Left lung (tissue), 10 donors: ENCODE data around the gene AP1M1. TPM values are rescaled to one million over a fixed set of nuclear protein-coding genes. Genes with fewer than 3 reads are reported as not detected.
A peak's percentile ranks its signal among the peaks of the same experiment; 100 is the strongest.

Source experiments
- ATAC-seq: fragments of 200-7000 bp; cut with Tn5 transposase; one replicate; pipeline ENCODE4 v1.9.1; 2020; ENCODE audit warnings: moderate library complexity
- DNase-seq, 4 donors: peaks; one replicate each; pipeline ENCODE4 v3.0.0-alpha.2; 2013 to 2020
- H3K27ac ChIP-seq, 2 donors: fragments of 200-600 bp; sonication (generic) in 1 of 2; one replicate each; pipeline versions ENCODE4 v1.5.0 to v1.8.0; 2020 to 2021
- H3K27me3 ChIP-seq, 2 donors: fragments of 200-600 bp; sonication (generic) in 1 of 2; one replicate each; pipeline versions ENCODE4 v1.5.0 to v1.8.0; 2020 to 2021
- H3K36me3 ChIP-seq, 2 donors: fragments of 200-600 bp; sonication (generic) in 1 of 2; one replicate each; pipeline versions ENCODE4 v1.5.0 to v1.8.0; 2020 to 2021
- H3K4me1 ChIP-seq, 2 donors: fragments of 200-600 bp; one replicate each; pipeline ENCODE4 v1.8.0; 2021
- H3K4me3 ChIP-seq, 2 donors: fragments of 200-600 bp; sonication (generic) in 1 of 2; one replicate each; pipeline versions ENCODE4 v1.5.0 to v1.8.0; 2020 to 2021; ENCODE audit warnings: mild to moderate bottlenecking in 1 of 2
- H3K9me3 ChIP-seq, 2 donors: fragments of 200-600 bp; sonication (generic) in 1 of 2; one replicate each; pipeline versions ENCODE4 v1.5.0 to v1.8.0; 2020 to 2021
- intact Hi-C, 2 donors: fragments of 100-400 bp; cut with DNase I; formaldehyde crosslinking; loops; one replicate each; pipeline versions ENCODE4 v1.11.2 to v1.14.2; 2022
- polyA plus RNA-seq, 6 donors: library from polyadenylated mRNA; unstranded; fragments of 120-200 nt; gene quantifications; one replicate each; pipeline ENCODE4 v1.2.1, GENCODE V29; 2013; ENCODE audit not compliant: insufficient read length in 6 of 6
- total RNA-seq, 2 donors: library from RNA; stranded (reverse); fragmentation: NEBNext Ultra II Directional; extraction: Animal tissue kit (Norgen Biotek cat#: 25700); gene quantifications; one replicate each; pipeline ENCODE4 v1.2.1, GENCODE V29; 2021
- TF ChIP-seq, protein P1 (sequence below), 2 donors: fragments of 200-600 bp; sonication (generic) in 1 of 2; IDR thresholded peaks; one replicate each; pipeline versions ENCODE4 v1.5.0 to v1.8.0; 2021; ENCODE audit warnings: antibody characterized with exemption in 2 of 2
- donor health status: DM: no; HTN: yes; CAD: no.
- donor health status: DM: no; HTN: no; CAD: no.

The AP1M1 gene
- total and polyA plus RNA-seq, 8 donors = 51.2 to 73.9 (median 57.0) TPM

DNA sequence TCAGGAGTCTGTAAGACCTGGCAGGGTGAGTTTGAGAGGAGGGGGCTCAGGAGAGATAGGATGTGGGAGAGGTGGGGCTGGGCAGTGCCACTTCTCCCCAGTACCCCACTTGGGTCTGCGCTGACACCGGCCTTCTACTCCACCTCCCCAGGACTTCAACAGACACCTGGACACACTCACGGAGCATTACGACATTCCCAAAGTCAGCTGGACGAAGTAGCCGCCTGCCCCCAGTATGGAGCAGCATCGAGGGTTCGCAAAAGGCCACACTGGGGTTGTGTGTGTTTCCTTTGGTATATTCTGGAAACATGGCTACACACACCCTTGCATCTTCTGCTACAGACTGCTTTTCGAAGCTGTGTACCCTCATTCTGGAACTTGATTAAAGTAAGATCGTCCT, 7.0 kb upstream of the AP1M1 start:
- intact Hi-C loops = no loop called here
- DNase-seq = no peak
- Histone ChIP-seq H3K27ac (no peak overlapping the region), H3K4me1 (peaks cover 5 to 28% of the 10 kb centered on the region in 2 donors), H3K36me3 (peaks cover 0 to 77% of the 10 kb centered on the region in 2 donors), H3K9me3 (no peaks in the 10 kb centered on the region), H3K27me3 (no peaks in the 10 kb centered on the region), H3K4me3 (no peak overlapping the region)
- ATAC-seq = no peak
- TF ChIP-seq, protein P1, sequence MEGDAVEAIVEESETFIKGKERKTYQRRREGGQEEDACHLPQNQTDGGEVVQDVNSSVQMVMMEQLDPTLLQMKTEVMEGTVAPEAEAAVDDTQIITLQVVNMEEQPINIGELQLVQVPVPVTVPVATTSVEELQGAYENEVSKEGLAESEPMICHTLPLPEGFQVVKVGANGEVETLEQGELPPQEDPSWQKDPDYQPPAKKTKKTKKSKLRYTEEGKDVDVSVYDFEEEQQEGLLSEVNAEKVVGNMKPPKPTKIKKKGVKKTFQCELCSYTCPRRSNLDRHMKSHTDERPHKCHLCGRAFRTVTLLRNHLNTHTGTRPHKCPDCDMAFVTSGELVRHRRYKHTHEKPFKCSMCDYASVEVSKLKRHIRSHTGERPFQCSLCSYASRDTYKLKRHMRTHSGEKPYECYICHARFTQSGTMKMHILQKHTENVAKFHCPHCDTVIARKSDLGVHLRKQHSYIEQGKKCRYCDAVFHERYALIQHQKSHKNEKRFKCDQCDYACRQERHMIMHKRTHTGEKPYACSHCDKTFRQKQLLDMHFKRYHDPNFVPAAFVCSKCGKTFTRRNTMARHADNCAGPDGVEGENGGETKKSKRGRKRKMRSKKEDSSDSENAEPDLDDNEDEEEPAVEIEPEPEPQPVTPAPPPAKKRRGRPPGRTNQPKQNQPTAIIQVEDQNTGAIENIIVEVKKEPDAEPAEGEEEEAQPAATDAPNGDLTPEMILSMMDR (IDR thresholded peaks at IDR 0.05) = no peak

DNA sequence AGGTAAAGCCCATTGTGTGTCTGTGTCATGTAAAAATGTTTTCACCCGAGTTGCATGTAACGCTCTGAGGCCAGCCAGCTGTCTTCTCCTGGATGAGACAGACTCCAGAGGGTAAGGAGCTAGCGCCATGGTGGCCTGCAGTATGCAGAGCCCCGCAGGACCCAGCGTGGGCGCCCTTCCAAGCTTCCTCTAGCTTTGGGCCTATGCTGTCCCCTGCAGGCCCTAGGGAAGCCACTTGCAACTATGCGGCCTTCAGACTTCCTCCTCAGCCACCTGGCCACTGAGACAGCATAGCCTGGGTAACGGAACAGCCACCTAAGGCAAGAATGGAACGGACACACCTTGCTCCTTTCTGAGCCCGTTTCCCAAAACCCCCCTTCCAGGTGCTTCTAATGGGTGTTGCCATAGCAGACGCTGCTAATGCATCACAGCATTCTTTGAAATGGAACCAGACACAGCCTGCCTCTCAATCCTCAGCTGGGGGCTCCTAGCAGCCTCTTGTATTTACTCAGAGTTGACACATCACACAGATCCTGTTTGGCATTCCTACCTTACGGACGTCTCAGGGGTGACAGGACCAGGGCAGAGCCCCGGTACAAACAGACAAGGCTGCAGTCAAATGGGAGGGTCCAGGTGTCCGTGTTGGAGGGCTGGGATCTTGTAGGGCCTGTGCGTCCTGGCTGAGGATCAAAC, 6.3 kb upstream of the AP1M1 start:
- intact Hi-C loops = no loop called here
- Histone ChIP-seq H3K4me3 (no peak overlapping the region), H3K27me3 (no peaks in the 10 kb centered on the region), H3K4me1 (peaks cover 2 to 22% of the 10 kb centered on the region in 2 donors), H3K9me3 (no peaks in the 10 kb centered on the region), H3K27ac (no peak overlapping the region), H3K36me3 (peaks cover 0 to 77% of the 10 kb centered on the region in 2 donors)
- DNase-seq = no peak
- TF ChIP-seq, protein P1 (IDR thresholded peaks at IDR 0.05) = no peak
- no peak for ATAC-seq

DNA sequence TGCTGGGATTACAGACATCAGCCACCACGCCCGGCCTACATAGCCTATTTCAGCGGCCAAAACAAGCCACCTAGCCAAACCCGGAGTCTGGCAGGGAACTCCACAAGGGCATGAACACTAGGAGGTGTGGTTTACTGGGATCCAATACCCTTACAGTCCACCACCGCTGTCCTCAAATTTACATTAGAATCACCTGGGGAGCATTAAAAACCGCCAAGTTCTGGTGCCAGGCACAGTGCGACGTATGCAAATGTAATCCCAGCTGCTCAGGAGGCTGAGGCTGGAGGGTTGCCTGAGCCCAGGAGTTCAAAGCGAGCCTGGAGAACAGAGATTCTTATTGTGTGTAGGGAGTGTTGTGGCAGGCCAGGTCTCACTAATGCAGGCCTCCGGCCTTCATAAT, 4.2 kb upstream of the AP1M1 start:
- no peak overlapping the region for H3K27ac ChIP-seq
- no peaks in the 10 kb centered on the region for H3K9me3 ChIP-seq
- intact Hi-C loops = no loop called here
- H3K27me3 ChIP-seq = no peaks in the 10 kb centered on the region
- no peak for DNase-seq
- TF ChIP-seq, protein P1 (IDR thresholded peaks at IDR 0.05) = no peak
- no peak for ATAC-seq
- H3K36me3 ChIP-seq = peaks cover 0 to 58% of the 10 kb centered on the region in 2 donors
- no peak overlapping the region for H3K4me3 ChIP-seq
- peaks cover 6 to 13% of the 10 kb centered on the region in 2 donors for H3K4me1 ChIP-seq

DNA sequence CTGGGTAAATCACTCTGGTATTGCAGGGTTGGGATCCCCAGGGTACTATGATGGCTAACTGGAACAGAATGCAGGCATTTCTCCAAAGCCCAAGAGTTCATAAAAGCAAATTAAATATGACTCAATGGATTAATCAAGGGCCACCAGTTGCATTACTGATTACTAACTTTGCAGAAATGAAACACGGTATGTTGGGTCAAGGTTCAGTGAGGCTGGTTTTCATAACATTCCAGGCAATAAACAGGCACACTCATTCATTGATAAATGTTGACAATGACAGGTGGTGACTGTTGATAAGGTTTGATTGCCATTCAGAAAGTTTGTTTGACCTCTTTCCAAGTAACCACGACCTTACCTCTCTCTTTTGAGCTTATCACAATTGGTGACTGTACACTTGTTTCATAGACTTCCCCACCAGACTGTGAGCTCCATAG, 506 bp upstream of the AP1M1 start:
- peaks cover 0 to 40% of the 10 kb centered on the region in 2 donors for H3K36me3 ChIP-seq
- intact Hi-C loops = no loop called here
- H3K4me3 ChIP-seq = peak overlapping the region; percentile 90 to 99
- TF ChIP-seq, protein P1 (IDR thresholded peaks at IDR 0.05) = no peak
- DNase-seq (no peak), ATAC-seq (no peak)
- no peaks in the 10 kb centered on the region for H3K27me3 ChIP-seq
- H3K27ac ChIP-seq = peak overlapping the region; percentile 61 to 91
- no peaks in the 10 kb centered on the region for H3K9me3 ChIP-seq
- H3K4me1 ChIP-seq = peaks cover 26 to 33% of the 10 kb centered on the region in 2 donors

DNA sequence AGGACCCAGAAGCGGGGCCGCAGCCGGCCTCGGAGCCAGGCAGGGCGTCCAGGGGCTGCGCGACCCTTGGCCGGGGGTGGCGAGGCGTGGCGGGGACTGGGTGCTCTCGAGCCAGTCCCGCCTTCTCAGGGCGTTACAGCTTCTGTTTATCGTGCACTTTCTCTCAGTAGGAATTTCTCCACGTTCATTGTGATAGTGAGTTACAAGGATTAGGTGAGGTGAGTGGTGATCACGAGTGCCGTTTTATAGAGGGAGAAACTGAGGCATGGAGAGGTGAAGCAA, 600 bp downstream of the AP1M1 start:
- Histone ChIP-seq H3K36me3 (peaks cover 0 to 40% of the 10 kb centered on the region in 2 donors), H3K27ac (peak overlapping the region; percentile 61 to 91), H3K4me3 (peak overlapping the region; percentile 90 to 99), H3K27me3 (no peaks in the 10 kb centered on the region), H3K9me3 (no peaks in the 10 kb centered on the region), H3K4me1 (peaks cover 26 to 33% of the 10 kb centered on the region in 2 donors)
- DNase-seq = no peak
- peak; percentile 29 for ATAC-seq
- intact Hi-C loops = no loop called here
- TF ChIP-seq, protein P1 (IDR thresholded peaks at IDR 0.05) = no peak
